Measurements from ENCODE around the gene PARD6G. TPM values are rescaled to one million over a fixed set of nuclear protein-coding genes. Genes with fewer than 3 reads are reported as not detected.

Gene PARD6G
- polyA plus RNA-seq, 1 of the 3 experiments (the other 2 are of a cell fraction): 4.3 TPM

- H3K36me3 ChIP-seq (replicated peaks in 1 of 2; ENCODE audit: control insufficient read depth in 1 of 2, insufficient read depth in 2 of 2, low read length in 1 of 2): no peaks in the 10 kb centered on the region
- no peak overlapping the region for H2AFZ ChIP-seq (ENCODE audit: low read depth)
- no peak overlapping the region for H3K27ac ChIP-seq (ENCODE audit: low read depth in 2 of 2, low read length in 1 of 2)
- 86% methylated on average over 8 of the region's 8 CpGs for WGBS (ENCODE audit: low lambda C conversion rate)
- no peak overlapping the region for H3K9ac ChIP-seq
- no peaks in the 10 kb centered on the region for H3K79me2 ChIP-seq (ENCODE audit: insufficient read depth)
- DNase-seq: no peak
- CTCF ChIA-PET: interaction anchor here (1.0 to 1.9 kb wide), 2 partner anchors 23 to 77 kb away, joined by 4 to 5 read pairs; no protein-coding TSS in a partner anchor
- no peaks in the 10 kb centered on the region for H3K9me3 ChIP-seq
- no peak overlapping the region for H3K4me2 ChIP-seq
- H4K20me1 ChIP-seq (ENCODE audit: insufficient read depth): no peaks in the 10 kb centered on the region
- no peak for TF ChIP-seq SIN3A (IDR thresholded peaks at IDR 0.05; ENCODE audit: borderline replicate concordance, low read depth, low read length)
- H3K4me3 ChIP-seq (ENCODE audit: low read depth in 2 of 2, low read length in 1 of 2): no peak overlapping the region
- H3K27me3 ChIP-seq (ENCODE audit: insufficient read depth): no peaks in the 10 kb centered on the region
- POLR2A ChIA-PET: no interaction called here
- H3K4me1 ChIP-seq (ENCODE audit: control insufficient read depth in 1 of 2, insufficient read depth in 2 of 2, low read depth in 1 of 2, low read length in 1 of 2): no peaks in the 10 kb centered on the region; a peak in 1 of 4 replicates
- H3K9me2 ChIP-seq: no peaks in the 10 kb centered on the region
- no peaks in the 10 kb centered on the region for H3F3A ChIP-seq (replicated peaks; ENCODE audit: insufficient read depth)
These were observed 13.4 kb downstream of the PARD6G start for GRCh38 chr18:80233899-80234298.

GRCh38 chr18:80233201-80233835 lies 14.0 kb downstream of the PARD6G start:
- no peak for DNase-seq
- no peaks in the 10 kb centered on the region for H3K9me3 ChIP-seq
- no peaks in the 10 kb centered on the region for H3F3A ChIP-seq (replicated peaks; ENCODE audit: insufficient read depth)
- ChIA-PET CTCF (interaction anchor here (1.9 kb wide), 1 partner anchor 23 kb away, joined by 4 read pairs; no protein-coding TSS in a partner anchor), POLR2A (no interaction called here)
- no peak for TF ChIP-seq GABPA (IDR thresholded peaks at IDR 0.05; ENCODE audit: low read depth)
- no peak for TF ChIP-seq MEF2A (IDR thresholded peaks at IDR 0.05; ENCODE audit: borderline replicate concordance, low read depth)
- TF ChIP-seq GATA2 (CRISPR knock-in tag; IDR thresholded peaks at IDR 0.05): no peak
- no peak for TF ChIP-seq TAF1 (IDR thresholded peaks at IDR 0.05; ENCODE audit: borderline replicate concordance, low read depth, low read length)
- no peak for TF ChIP-seq SIN3A (IDR thresholded peaks at IDR 0.05; ENCODE audit: borderline replicate concordance, low read depth, low read length)
- TF ChIP-seq RFX5 (IDR thresholded peaks at IDR 0.05; ENCODE audit: low read length): no peak
- no peaks in the 10 kb centered on the region for H4K20me1 ChIP-seq (ENCODE audit: insufficient read depth)
- no peaks in the 10 kb centered on the region for H3K36me3 ChIP-seq (replicated peaks in 1 of 2; ENCODE audit: control insufficient read depth in 1 of 2, insufficient read depth in 2 of 2, low read length in 1 of 2)
- 86% methylated on average over 7 of the region's 7 CpGs for WGBS (ENCODE audit: low lambda C conversion rate)
- no peak overlapping the region for H3K4me3 ChIP-seq (ENCODE audit: low read depth in 2 of 2, low read length in 1 of 2)
- H3K27me3 ChIP-seq (ENCODE audit: insufficient read depth): no peaks in the 10 kb centered on the region
- no peak overlapping the region for H3K9ac ChIP-seq
- no peak overlapping the region for H2AFZ ChIP-seq (ENCODE audit: low read depth)
- H3K4me2 ChIP-seq: no peak overlapping the region
- H3K27ac ChIP-seq (ENCODE audit: low read depth in 2 of 2, low read length in 1 of 2): no peak overlapping the region
- H3K79me2 ChIP-seq (ENCODE audit: insufficient read depth): no peaks in the 10 kb centered on the region
- H3K9me2 ChIP-seq: no peaks in the 10 kb centered on the region
- no peaks in the 10 kb centered on the region; a peak in 1 of 4 replicates for H3K4me1 ChIP-seq (ENCODE audit: control insufficient read depth in 1 of 2, insufficient read depth in 2 of 2, low read depth in 1 of 2, low read length in 1 of 2)

- Histone ChIP-seq H3K4me2 (no peak overlapping the region), H3F3A (replicated peaks; ENCODE audit: insufficient read depth) (no peaks in the 10 kb centered on the region), H3K9me3 (no peaks in the 10 kb centered on the region), H3K27me3 (ENCODE audit: insufficient read depth) (no peaks in the 10 kb centered on the region), H3K27ac (ENCODE audit: low read depth in 2 of 2, low read length in 1 of 2) (no peak overlapping the region), H3K4me1 (ENCODE audit: control insufficient read depth in 1 of 2, insufficient read depth in 2 of 2, low read depth in 1 of 2, low read length in 1 of 2) (no peaks in the 10 kb centered on the region; a peak in 1 of 4 replicates), H4K20me1 (ENCODE audit: insufficient read depth) (no peaks in the 10 kb centered on the region), H3K9ac (no peak overlapping the region), H3K79me2 (ENCODE audit: insufficient read depth) (no peaks in the 10 kb centered on the region), H2AFZ (ENCODE audit: low read depth) (no peak overlapping the region), H3K4me3 (ENCODE audit: low read depth in 2 of 2, low read length in 1 of 2) (no peak overlapping the region), H3K9me2 (no peaks in the 10 kb centered on the region), H3K36me3 (replicated peaks in 1 of 2; ENCODE audit: control insufficient read depth in 1 of 2, insufficient read depth in 2 of 2, low read length in 1 of 2) (no peaks in the 10 kb centered on the region)
- POLR2A ChIA-PET: no interaction called here
- no peak for DNase-seq
- 61% methylated on average over 3 of the region's 4 CpGs for WGBS (ENCODE audit: low lambda C conversion rate)
- TF ChIP-seq EP300 (IDR thresholded peaks at IDR 0.05; ENCODE audit: borderline replicate concordance in 1 of 2, low read depth in 1 of 2, low read length in 1 of 2) (no peak), USF1 (IDR thresholded peaks at IDR 0.05; ENCODE audit: borderline replicate concordance, low read depth) (no peak), SMC3 (IDR thresholded peaks at IDR 0.05; ENCODE audit: low read depth, low read length) (no peak)
- CTCF ChIA-PET: no interaction called here
These were observed 14.6 kb downstream of the PARD6G start for GRCh38 chr18:80232710-80233109.

Data from SK-N-SH (cell line).